ENCODE results near the gene ELP1. TPM values are rescaled to one million over a fixed set of nuclear protein-coding genes. Genes with fewer than 3 reads are reported as not detected.

The ELP1 gene
- total RNA-seq, 1 donor from 2014 or later: 48.9 TPM

DNA sequence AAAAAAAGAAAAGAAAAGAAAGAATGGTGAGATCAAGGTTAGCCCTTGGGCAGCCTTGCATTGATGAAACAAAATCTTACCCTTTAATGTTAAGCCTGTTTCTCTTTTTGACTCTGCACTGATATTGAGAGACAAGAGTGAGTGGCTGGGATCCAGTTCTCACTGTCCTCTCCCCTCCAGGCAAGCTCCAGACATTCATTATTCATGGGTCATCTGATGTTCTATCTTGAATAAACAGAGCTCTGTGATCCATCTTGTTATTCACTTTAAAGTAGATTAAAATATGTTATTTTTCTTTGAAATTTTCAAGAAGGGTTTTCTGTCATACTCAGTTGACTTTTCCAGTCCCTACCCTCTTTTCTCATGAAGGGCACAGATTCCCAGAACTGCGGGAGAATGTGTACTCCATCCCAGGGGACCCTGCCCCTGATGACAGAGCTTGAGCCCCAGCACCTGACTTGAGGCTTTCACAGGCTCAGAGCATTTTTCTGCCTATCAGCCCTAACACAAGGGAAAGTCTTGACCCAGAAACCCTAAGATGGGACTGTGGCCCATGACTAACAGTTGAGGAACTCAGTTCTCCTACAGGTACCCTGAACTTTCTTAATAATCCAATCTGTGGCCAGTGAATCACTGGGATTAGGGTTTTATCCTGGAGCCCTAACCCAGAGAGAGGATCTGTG, 102.3 kb downstream of the ELP1 start:
- Mint-ChIP-seq H3K4me1 (no peaks in the 10 kb centered on the region), H3K9me3 (peaks cover 5% of the 10 kb centered on the region), H3K27ac (ENCODE audit: unreplicated experiment) (no peak overlapping the region), H3K36me3 (ENCODE audit: low read depth) (no peaks in the 10 kb centered on the region), H3K27me3 (ENCODE audit: low read depth) (peaks cover 7% of the 10 kb centered on the region), H3K4me3 (no peak overlapping the region)
- TF ChIP-seq, protein P1, sequence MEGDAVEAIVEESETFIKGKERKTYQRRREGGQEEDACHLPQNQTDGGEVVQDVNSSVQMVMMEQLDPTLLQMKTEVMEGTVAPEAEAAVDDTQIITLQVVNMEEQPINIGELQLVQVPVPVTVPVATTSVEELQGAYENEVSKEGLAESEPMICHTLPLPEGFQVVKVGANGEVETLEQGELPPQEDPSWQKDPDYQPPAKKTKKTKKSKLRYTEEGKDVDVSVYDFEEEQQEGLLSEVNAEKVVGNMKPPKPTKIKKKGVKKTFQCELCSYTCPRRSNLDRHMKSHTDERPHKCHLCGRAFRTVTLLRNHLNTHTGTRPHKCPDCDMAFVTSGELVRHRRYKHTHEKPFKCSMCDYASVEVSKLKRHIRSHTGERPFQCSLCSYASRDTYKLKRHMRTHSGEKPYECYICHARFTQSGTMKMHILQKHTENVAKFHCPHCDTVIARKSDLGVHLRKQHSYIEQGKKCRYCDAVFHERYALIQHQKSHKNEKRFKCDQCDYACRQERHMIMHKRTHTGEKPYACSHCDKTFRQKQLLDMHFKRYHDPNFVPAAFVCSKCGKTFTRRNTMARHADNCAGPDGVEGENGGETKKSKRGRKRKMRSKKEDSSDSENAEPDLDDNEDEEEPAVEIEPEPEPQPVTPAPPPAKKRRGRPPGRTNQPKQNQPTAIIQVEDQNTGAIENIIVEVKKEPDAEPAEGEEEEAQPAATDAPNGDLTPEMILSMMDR (conservative IDR thresholded peaks at IDR 0.05): no peak
- DNase-seq (ENCODE audit: low read depth, low spot score): no peak

GRCh38 chr9:108830272-108830671, 103.7 kb downstream of the ELP1 start:
- peaks cover 5% of the 10 kb centered on the region for H3K9me3 Mint-ChIP-seq
- H3K27ac Mint-ChIP-seq (ENCODE audit: unreplicated experiment): no peak overlapping the region
- H3K4me1 Mint-ChIP-seq: no peaks in the 10 kb centered on the region
- no peaks in the 10 kb centered on the region for H3K36me3 Mint-ChIP-seq (ENCODE audit: low read depth)
- DNase-seq (ENCODE audit: low read depth, low spot score): no peak
- H3K27me3 Mint-ChIP-seq (ENCODE audit: low read depth): peaks cover 7% of the 10 kb centered on the region
- TF ChIP-seq, protein P1 (conservative IDR thresholded peaks at IDR 0.05): no peak
- no peak overlapping the region for H3K4me3 Mint-ChIP-seq

DNA sequence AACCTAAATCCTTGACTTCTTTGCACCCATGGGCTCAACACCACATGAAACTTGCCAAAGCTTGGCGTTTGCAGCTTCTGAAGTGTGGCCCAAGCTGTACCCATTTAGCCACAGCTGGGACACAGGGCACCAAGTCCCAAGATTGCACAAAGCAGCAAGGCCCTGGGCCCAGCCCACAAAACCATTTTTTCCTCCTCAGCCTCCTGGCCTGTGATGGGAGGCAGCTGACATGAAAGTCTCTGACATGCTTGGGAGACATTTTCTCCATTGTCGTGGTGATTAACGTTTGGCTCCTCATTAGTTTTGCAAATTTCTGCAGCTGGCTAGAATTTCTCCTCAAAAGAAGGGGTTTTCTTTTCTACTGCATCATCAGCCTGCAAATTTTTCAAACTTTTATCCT, 110.1 kb downstream of the ELP1 start:
- TF ChIP-seq, protein P1 (conservative IDR thresholded peaks at IDR 0.05): no peak
- Mint-ChIP-seq H3K27ac (ENCODE audit: unreplicated experiment) (no peak overlapping the region), H3K9me3 (peaks cover 8% of the 10 kb centered on the region), H3K4me1 (no peaks in the 10 kb centered on the region), H3K4me3 (no peak overlapping the region), H3K27me3 (ENCODE audit: low read depth) (peaks cover 7% of the 10 kb centered on the region), H3K36me3 (ENCODE audit: low read depth) (peaks cover 4% of the 10 kb centered on the region)
- no peak for DNase-seq (ENCODE audit: low read depth, low spot score)

Other genes with a start within 250 kb of the ELP1 start
- gene ACTL7B, start 78.1 kb downstream of the ELP1 start, total RNA-seq: not detected in 2 replicates
- not detected in 2 replicates for gene ACTL7A, start 71.9 kb downstream of the ELP1 start, total RNA-seq
- 12.1 and 14.1 TPM in 2 replicates for gene ABITRAM, start 276 bp upstream of the ELP1 start, total RNA-seq
- 61.9 and 63.6 TPM in 2 replicates for gene CTNNAL1, start 79.4 kb upstream of the ELP1 start, total RNA-seq
- 38.7 and 42.7 TPM in 2 replicates for gene TMEM245, start 185.8 kb upstream of the ELP1 start, total RNA-seq
- gene FRRS1L, start 233.1 kb upstream of the ELP1 start, total RNA-seq: 3.4 and 3.9 TPM in 2 replicates